Measurements from ENCODE around the gene SEPTIN3.

DNA sequence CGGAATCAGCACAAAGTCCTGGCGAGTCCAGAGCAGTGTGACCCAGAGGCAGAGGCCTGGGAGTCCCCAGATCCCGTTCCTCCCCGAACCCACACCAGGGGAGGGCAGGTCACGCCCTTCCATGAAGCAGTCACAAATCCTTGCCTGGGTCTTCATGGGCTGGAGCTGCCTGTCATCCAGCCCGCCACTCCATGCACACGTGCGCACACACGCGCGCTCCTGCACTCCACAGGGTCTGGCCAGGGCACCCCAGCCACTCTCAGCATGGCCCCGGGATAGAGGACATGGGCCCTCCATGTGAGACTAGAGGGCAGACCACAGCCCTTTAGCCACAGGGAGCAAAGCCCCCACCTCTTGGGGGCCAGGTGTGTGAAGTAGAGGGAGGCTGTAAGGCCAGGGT is 36.9 kb upstream of the SEPTIN3 start:
- TF ChIP-seq, protein P1, sequence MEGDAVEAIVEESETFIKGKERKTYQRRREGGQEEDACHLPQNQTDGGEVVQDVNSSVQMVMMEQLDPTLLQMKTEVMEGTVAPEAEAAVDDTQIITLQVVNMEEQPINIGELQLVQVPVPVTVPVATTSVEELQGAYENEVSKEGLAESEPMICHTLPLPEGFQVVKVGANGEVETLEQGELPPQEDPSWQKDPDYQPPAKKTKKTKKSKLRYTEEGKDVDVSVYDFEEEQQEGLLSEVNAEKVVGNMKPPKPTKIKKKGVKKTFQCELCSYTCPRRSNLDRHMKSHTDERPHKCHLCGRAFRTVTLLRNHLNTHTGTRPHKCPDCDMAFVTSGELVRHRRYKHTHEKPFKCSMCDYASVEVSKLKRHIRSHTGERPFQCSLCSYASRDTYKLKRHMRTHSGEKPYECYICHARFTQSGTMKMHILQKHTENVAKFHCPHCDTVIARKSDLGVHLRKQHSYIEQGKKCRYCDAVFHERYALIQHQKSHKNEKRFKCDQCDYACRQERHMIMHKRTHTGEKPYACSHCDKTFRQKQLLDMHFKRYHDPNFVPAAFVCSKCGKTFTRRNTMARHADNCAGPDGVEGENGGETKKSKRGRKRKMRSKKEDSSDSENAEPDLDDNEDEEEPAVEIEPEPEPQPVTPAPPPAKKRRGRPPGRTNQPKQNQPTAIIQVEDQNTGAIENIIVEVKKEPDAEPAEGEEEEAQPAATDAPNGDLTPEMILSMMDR (IDR thresholded peaks at IDR 0.05): no peak
- TF ChIP-seq POLR2A (IDR thresholded peaks at IDR 0.05) (no peak), POLR2AphosphoS5 (IDR thresholded peaks at IDR 0.05) (no peak)

All from prostate gland (tissue), 2 donors.